ENCODE data around the gene CAMK2N1.

Gene CAMK2N1

DNA sequence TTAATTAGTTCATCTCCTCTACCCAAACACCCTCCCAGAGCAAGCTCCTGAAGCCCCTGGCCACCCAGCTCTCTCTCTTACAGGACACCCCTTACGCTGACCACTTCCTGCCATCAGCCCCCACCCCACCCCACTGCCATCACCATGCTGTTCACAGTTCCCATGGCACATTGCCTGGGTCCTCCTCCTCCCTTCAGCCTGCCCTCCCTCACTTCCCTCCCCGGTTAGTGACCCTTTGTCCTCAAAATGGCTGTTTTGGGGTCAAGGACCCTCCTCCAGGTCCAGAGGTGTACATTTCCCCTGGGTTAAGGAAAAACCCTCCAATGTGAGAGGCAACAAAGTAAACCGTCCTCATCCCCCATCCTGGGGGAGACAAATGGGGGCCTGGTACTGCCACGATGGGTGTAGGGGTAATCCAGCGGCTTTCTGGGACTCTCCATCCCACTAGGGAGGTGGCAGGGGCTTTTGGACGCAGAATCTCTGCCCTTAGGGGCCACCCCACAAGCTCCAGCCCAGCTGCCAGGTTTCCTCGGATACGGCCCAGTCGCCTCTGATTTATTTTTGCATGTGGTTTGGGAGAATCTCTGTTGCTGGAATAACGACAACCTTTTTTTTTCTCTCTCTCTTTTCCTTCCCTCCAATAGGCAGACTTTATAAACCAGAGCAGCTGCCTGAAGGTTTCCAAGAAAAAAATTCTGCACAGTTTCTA lies 8.5 kb downstream of the CAMK2N1 start:
- H3K4me1 ChIP-seq (ENCODE audit: control insufficient read depth, insufficient read depth, low read length) = peaks cover 29% of the 10 kb centered on the region
- no peaks in the 10 kb centered on the region for H3K9me3 ChIP-seq (ENCODE audit: control insufficient read depth, insufficient read depth, low read length)
- H3K36me3 ChIP-seq (ENCODE audit: control insufficient read depth, insufficient read depth, low read length) = no peaks in the 10 kb centered on the region
- no peak overlapping the region for H3K27ac ChIP-seq (ENCODE audit: low read depth, low read length)
- no peak overlapping the region for H3K4me3 ChIP-seq (ENCODE audit: low read depth, low read length)
- no peak overlapping the region for H3K9ac ChIP-seq (ENCODE audit: low read depth, low read length)
- peaks cover 50% of the 10 kb centered on the region for H3K27me3 ChIP-seq (ENCODE audit: control insufficient read depth, insufficient read depth, low read length)

GRCh38 chr1:20476265-20477038 lies 9.6 kb downstream of the CAMK2N1 start:
- Histone ChIP-seq H3K4me1 (ENCODE audit: control insufficient read depth, insufficient read depth, low read length) (peaks cover 19% of the 10 kb centered on the region), H3K36me3 (ENCODE audit: control insufficient read depth, insufficient read depth, low read length) (no peaks in the 10 kb centered on the region), H3K4me3 (ENCODE audit: low read depth, low read length) (peak overlapping the region; percentile 44), H3K27me3 (ENCODE audit: control insufficient read depth, insufficient read depth, low read length) (peaks cover 40% of the 10 kb centered on the region), H3K9me3 (ENCODE audit: control insufficient read depth, insufficient read depth, low read length) (no peaks in the 10 kb centered on the region), H3K9ac (ENCODE audit: low read depth, low read length) (no peak overlapping the region), H3K27ac (ENCODE audit: low read depth, low read length) (peak overlapping the region; percentile 33)

DNA sequence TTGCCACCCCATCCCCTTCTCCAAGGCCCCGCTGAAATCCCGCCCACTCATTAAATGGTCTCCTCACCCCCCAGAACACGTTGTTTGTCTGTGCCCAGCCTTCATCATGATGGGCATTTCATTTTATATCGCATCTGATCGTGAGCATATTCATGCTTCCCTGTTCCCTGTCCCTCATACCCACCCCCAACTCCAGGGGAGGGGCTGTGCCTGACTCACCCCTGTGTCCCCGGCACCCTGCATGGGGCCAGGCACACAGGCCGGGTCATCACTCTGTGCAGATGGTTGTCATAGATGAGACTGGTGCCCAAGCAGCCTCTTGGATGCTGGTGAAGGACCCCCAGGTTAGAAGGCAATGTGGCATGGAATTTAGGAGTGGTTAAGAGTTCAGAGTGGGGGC lies 11.0 kb downstream of the CAMK2N1 start:
- Histone ChIP-seq H3K27me3 (ENCODE audit: control insufficient read depth, insufficient read depth, low read length) (peaks cover 29% of the 10 kb centered on the region), H3K36me3 (ENCODE audit: control insufficient read depth, insufficient read depth, low read length) (no peaks in the 10 kb centered on the region), H3K4me3 (ENCODE audit: low read depth, low read length) (no peak overlapping the region)

DNA sequence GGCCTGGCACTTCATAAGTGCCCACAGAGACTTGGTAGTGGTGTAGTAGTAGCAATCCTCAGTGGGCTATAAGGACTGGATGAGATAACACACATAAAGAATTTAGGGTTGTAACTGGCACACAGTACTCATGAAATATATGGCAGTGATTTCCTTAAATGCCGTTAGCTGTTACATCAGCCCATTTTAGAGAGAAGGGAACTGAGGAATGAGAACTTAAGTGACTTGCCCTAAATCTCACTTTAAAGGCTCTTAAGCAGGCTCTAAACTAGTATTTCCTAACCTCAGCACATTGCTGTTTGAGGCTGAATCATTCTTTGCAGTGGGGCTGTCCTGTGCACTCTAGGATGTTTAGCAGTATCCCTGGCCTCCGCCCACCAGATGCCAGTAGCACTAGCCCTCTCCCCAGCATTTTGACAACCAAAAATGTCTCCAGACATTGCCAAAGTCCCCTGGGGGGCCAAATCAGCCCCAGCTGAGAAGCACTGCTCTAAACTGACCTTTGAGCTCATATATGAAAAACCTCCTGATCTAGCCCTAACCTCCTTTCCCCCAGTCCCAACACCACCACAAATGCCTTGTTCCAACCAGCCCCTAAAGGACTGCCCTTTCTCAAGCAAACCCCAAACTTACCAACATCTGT lies 11.6 kb downstream of the CAMK2N1 start:
- Histone ChIP-seq H3K9me3 (ENCODE audit: control insufficient read depth, insufficient read depth, low read length) (no peaks in the 10 kb centered on the region), H3K27ac (ENCODE audit: low read depth, low read length) (no peak overlapping the region), H3K36me3 (ENCODE audit: control insufficient read depth, insufficient read depth, low read length) (no peaks in the 10 kb centered on the region), H3K27me3 (ENCODE audit: control insufficient read depth, insufficient read depth, low read length) (peaks cover 29% of the 10 kb centered on the region), H3K4me1 (ENCODE audit: control insufficient read depth, insufficient read depth, low read length) (peaks cover 19% of the 10 kb centered on the region), H3K4me3 (ENCODE audit: low read depth, low read length) (no peak overlapping the region), H3K9ac (ENCODE audit: low read depth, low read length) (no peak overlapping the region)

More for the DNA sequence above, 11.0 kb downstream of the CAMK2N1 start:
- Histone ChIP-seq H3K27ac (ENCODE audit: low read depth, low read length) (no peak overlapping the region), H3K4me1 (ENCODE audit: control insufficient read depth, insufficient read depth, low read length) (peaks cover 19% of the 10 kb centered on the region), H3K9me3 (ENCODE audit: control insufficient read depth, insufficient read depth, low read length) (no peaks in the 10 kb centered on the region), H3K9ac (ENCODE audit: low read depth, low read length) (no peak overlapping the region)

DNA sequence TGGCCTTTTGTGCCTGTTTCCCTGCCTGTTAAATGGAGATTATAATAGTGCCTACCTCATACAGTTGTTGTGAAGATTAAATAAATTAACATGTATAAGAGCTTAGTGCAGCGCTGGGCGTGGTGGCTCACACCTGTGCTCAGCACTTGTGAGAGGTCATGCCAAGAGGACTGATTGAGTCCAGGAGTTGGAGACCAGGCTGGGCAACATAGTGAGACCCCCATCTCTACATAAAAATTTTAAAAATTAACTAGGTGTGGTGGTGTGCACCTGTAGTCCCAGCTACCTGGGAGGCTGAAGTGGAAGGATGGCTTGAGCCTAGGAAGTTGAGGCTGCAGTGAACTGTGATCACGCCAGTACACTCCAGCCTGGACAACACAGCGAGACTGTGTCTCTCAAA lies 12.1 kb downstream of the CAMK2N1 start:
- no peak overlapping the region for H3K27ac ChIP-seq (ENCODE audit: low read depth, low read length)
- no peaks in the 10 kb centered on the region for H3K36me3 ChIP-seq (ENCODE audit: control insufficient read depth, insufficient read depth, low read length)
- H3K9ac ChIP-seq (ENCODE audit: low read depth, low read length) = no peak overlapping the region
- H3K9me3 ChIP-seq (ENCODE audit: control insufficient read depth, insufficient read depth, low read length) = no peaks in the 10 kb centered on the region
- peaks cover 27% of the 10 kb centered on the region for H3K27me3 ChIP-seq (ENCODE audit: control insufficient read depth, insufficient read depth, low read length)
- peaks cover 19% of the 10 kb centered on the region for H3K4me1 ChIP-seq (ENCODE audit: control insufficient read depth, insufficient read depth, low read length)
- H3K4me3 ChIP-seq (ENCODE audit: low read depth, low read length) = no peak overlapping the region

DNA sequence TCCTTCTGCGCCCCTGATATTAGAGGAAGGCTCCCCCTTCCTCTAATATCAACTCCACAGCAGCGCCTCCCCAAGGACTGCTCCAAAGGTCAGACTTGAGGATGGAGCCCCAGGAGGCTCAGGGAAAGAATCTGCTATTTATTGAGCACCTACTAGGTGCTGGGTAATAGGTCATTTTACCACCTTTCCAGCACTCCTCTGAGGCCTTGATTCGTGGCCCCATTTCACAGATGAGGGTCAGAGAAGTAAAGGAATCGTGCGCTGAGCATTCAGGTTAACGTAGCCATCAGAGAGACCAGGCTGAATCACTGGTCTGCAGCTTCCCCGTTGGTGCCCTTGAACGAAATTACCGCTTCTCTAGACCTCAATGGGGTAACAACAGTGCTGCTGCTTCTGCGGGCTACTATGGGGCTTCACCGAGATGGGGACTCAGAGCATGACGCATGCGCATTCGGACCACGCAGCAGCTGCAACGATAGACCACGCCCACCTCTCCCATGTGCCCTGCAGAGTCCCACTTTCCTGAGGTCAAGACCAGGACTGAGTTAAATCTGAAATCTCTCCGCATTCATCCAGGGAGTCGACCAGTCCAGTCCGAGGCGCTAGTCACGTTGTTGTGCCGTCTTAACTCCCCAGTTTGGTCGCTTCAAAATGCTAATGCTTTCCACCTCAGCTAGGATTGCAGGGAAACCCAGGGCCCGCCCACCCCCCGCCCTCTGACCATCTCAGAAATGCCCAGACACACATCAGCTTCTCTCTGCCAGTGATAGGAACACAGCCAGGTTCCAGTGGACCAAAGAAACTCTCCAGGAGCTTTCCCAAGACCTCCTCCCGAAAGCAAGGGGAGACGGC lies 12.9 kb downstream of the CAMK2N1 start:
- H3K4me1 ChIP-seq (ENCODE audit: control insufficient read depth, insufficient read depth, low read length) = peaks cover 19% of the 10 kb centered on the region
- peak overlapping the region; percentile 45 for H3K4me3 ChIP-seq (ENCODE audit: low read depth, low read length)
- H3K27ac ChIP-seq (ENCODE audit: low read depth, low read length) = no peak overlapping the region

GRCh38 chr1:20472121-20472520 lies 13.9 kb downstream of the CAMK2N1 start:
- Histone ChIP-seq H3K9ac (ENCODE audit: low read depth, low read length) (no peak overlapping the region), H3K4me3 (ENCODE audit: low read depth, low read length) (no peak overlapping the region), H3K9me3 (ENCODE audit: control insufficient read depth, insufficient read depth, low read length) (no peaks in the 10 kb centered on the region), H3K27ac (ENCODE audit: low read depth, low read length) (no peak overlapping the region), H3K27me3 (ENCODE audit: control insufficient read depth, insufficient read depth, low read length) (peaks cover 25% of the 10 kb centered on the region), H3K36me3 (ENCODE audit: control insufficient read depth, insufficient read depth, low read length) (no peaks in the 10 kb centered on the region), H3K4me1 (ENCODE audit: control insufficient read depth, insufficient read depth, low read length) (peaks cover 14% of the 10 kb centered on the region)

More for the DNA sequence above, 12.9 kb downstream of the CAMK2N1 start:
- Histone ChIP-seq H3K36me3 (ENCODE audit: control insufficient read depth, insufficient read depth, low read length) (no peaks in the 10 kb centered on the region), H3K9ac (ENCODE audit: low read depth, low read length) (no peak overlapping the region), H3K27me3 (ENCODE audit: control insufficient read depth, insufficient read depth, low read length) (peaks cover 26% of the 10 kb centered on the region), H3K9me3 (ENCODE audit: control insufficient read depth, insufficient read depth, low read length) (no peaks in the 10 kb centered on the region)

DNA sequence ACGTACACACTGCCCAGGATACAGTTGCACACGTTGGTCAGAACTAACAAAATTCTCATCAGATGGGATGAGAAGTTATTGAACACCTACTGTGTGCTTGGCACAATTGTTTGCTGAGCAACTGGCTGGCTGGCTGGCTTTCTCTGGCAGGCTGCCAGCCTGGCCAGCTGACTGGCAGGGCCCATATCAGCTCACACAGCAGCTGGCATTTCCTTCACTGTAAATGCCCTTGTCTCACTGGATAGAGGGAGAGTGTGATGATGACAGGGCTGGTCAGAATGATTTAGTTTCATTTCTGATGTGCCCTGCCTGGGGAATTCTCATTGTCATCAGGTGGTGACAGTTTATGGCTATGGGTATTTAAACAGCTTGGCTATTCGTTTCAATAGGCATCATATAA lies 15.8 kb downstream of the CAMK2N1 start:
- H3K36me3 ChIP-seq (ENCODE audit: control insufficient read depth, insufficient read depth, low read length) = no peaks in the 10 kb centered on the region
- H3K9ac ChIP-seq (ENCODE audit: low read depth, low read length) = no peak overlapping the region
- H3K27me3 ChIP-seq (ENCODE audit: control insufficient read depth, insufficient read depth, low read length) = peaks cover 21% of the 10 kb centered on the region; the same call in 1 of the 2 replicates

GRCh38 chr1:20469406-20470076 lies 16.5 kb downstream of the CAMK2N1 start:
- Histone ChIP-seq H3K9me3 (ENCODE audit: control insufficient read depth, insufficient read depth, low read length) (no peaks in the 10 kb centered on the region), H3K4me1 (ENCODE audit: control insufficient read depth, insufficient read depth, low read length) (peaks cover 2% of the 10 kb centered on the region; the same call in 1 of the 2 replicates), H3K27me3 (ENCODE audit: control insufficient read depth, insufficient read depth, low read length) (peaks cover 28% of the 10 kb centered on the region), H3K4me3 (ENCODE audit: low read depth, low read length) (no peak overlapping the region), H3K9ac (ENCODE audit: low read depth, low read length) (no peak overlapping the region), H3K27ac (ENCODE audit: low read depth, low read length) (no peak overlapping the region), H3K36me3 (ENCODE audit: control insufficient read depth, insufficient read depth, low read length) (no peaks in the 10 kb centered on the region)

More for the DNA sequence above, 15.8 kb downstream of the CAMK2N1 start:
- peaks cover 2% of the 10 kb centered on the region; the same call in 1 of the 2 replicates for H3K4me1 ChIP-seq (ENCODE audit: control insufficient read depth, insufficient read depth, low read length)
- H3K27ac ChIP-seq (ENCODE audit: low read depth, low read length) = no peak overlapping the region
- H3K9me3 ChIP-seq (ENCODE audit: control insufficient read depth, insufficient read depth, low read length) = no peaks in the 10 kb centered on the region
- H3K4me3 ChIP-seq (ENCODE audit: low read depth, low read length) = no peak overlapping the region

GRCh38 chr1:20466273-20466672 lies 19.7 kb downstream of the CAMK2N1 start:
- Histone ChIP-seq H3K4me1 (ENCODE audit: control insufficient read depth, insufficient read depth, low read length) (no peaks in the 10 kb centered on the region), H3K4me3 (ENCODE audit: low read depth, low read length) (no peak overlapping the region), H3K9ac (ENCODE audit: low read depth, low read length) (no peak overlapping the region), H3K27me3 (ENCODE audit: control insufficient read depth, insufficient read depth, low read length) (peaks cover 33% of the 10 kb centered on the region), H3K36me3 (ENCODE audit: control insufficient read depth, insufficient read depth, low read length) (no peaks in the 10 kb centered on the region), H3K27ac (ENCODE audit: low read depth, low read length) (no peak overlapping the region), H3K9me3 (ENCODE audit: control insufficient read depth, insufficient read depth, low read length) (peaks cover 8% of the 10 kb centered on the region; the same call in 1 of the 2 replicates)

Data from HUES48 (cell line).